Esophagus muscularis mucosa (tissue), 4 donors: ENCODE results near the gene PEPD. TPM values are rescaled to one million over a fixed set of nuclear protein-coding genes. Genes with fewer than 3 reads are reported as not detected.

Source experiments
- DNase-seq: peaks from one replicate; pipeline ENCODE4 v3.0.0-alpha.2; 2017; ENCODE audit errors: extremely low spot score
- H3K27ac ChIP-seq, 4 donors: fragments of 200-600 bp; sonication (generic); replicated peaks in 1 of 4; 1 replicate in 3 of 4; 2 replicates in 1 of 4; pipeline ENCODE4 v1.5.1; 2016 to 2019; ENCODE audit warnings: mild to moderate bottlenecking in 1 of 4
- H3K27me3 ChIP-seq, 4 donors: fragments of 200-600 bp; sonication (generic); one replicate each; pipeline versions ENCODE4 v1.5.1 to v1.6.0; 2016 to 2019
- H3K36me3 ChIP-seq, 4 donors: fragments of 200-600 bp; sonication (generic); one replicate each; pipeline ENCODE4 v1.5.1; 2016 to 2019
- H3K4me1 ChIP-seq, 4 donors: fragments of 200-600 bp; sonication (generic); one replicate each; pipeline ENCODE4 v1.5.1; 2016 to 2019
- H3K4me3 ChIP-seq, 4 donors: fragments of 200-600 bp; sonication (generic); 1 replicate in 2 of 4; 2 replicates in 2 of 4; pipeline ENCODE4 v1.5.1; 2016 to 2019; ENCODE audit warnings: mild to moderate bottlenecking in 4 of 4, moderate library complexity in 1 of 4
- H3K9me3 ChIP-seq, 4 donors: fragments of 200-600 bp; sonication (generic); 1 replicate in 3 of 4; 2 replicates in 1 of 4; pipeline ENCODE4 v1.5.1; 2016 to 2019
- CTCF ChIP-seq, 3 experiments: fragments of 200-600 bp in 2 of 3; fragments of 450-650 bp in 1 of 3; sonication (generic) in 2 of 3; IDR thresholded peaks; one replicate each; pipeline ENCODE4 v1.5.1; 2017 to 2019; ENCODE audit warnings: antibody characterized with exemption in 3 of 3, mild to moderate bottlenecking in 2 of 3, moderate library complexity in 1 of 3
- EP300 ChIP-seq: sonication (generic); formaldehyde crosslinking; IDR thresholded peaks from one replicate; pipeline ENCODE4 v1.6.1; 2017; ENCODE audit warnings: antibody characterized with exemption
- POLR2A ChIP-seq: fragments of 450-650 bp; IDR thresholded peaks from one replicate; pipeline ENCODE4 v1.6.1; 2017; ENCODE audit warnings: antibody characterized with exemption, moderate library complexity, mild to moderate bottlenecking, low read depth
- POLR2AphosphoS5 ChIP-seq, 2 donors: sonication (generic); formaldehyde crosslinking; IDR thresholded peaks; one replicate each; pipeline ENCODE4 v1.6.1; 2017; ENCODE audit warnings: antibody characterized with exemption in 2 of 2
- WGBS: methylation state at CpG from one replicate; pipeline ENCODE4 v1.1.5; 2018; 5-methylcytosine and 5-hydroxymethylcytosine counted together
- intact Hi-C: fragments of 100-400 bp; cut with DNase I; formaldehyde crosslinking; loops from one replicate; pipeline ENCODE4 v1.15.1; 2023
- total RNA-seq, 4 donors: library from RNA; depleted of rRNA; stranded (reverse); fragments of >200 nt; gene quantifications; one replicate each; pipeline versions ENCODE4 v1.1.0 to v1.2.1, GENCODE V29; 2016

The PEPD gene
- total RNA-seq, 4 donors from 2014 or later = 59.8 to 90.9 (median 73.0) TPM

- H3K27ac ChIP-seq = no peak overlapping the region
- no peaks in the 10 kb centered on the region for H3K4me1 ChIP-seq
- no peaks in the 10 kb centered on the region for H3K9me3 ChIP-seq
- DNase-seq = no peak
- H3K4me3 ChIP-seq = no peak overlapping the region
- intact Hi-C loops = no loop called here
- peaks cover 0 to 20% (median 0%) of the 10 kb centered on the region in 4 donors for H3K27me3 ChIP-seq
- no peaks in the 10 kb centered on the region for H3K36me3 ChIP-seq
- WGBS = 77% methylated on average over 4 of the region's 5 CpGs
- TF ChIP-seq POLR2AphosphoS5 (IDR thresholded peaks at IDR 0.05) (no peak), POLR2A (no peak)
These were observed 29.2 kb upstream of the PEPD start for GRCh38 chr19:33550768-33551167.

GRCh38 chr19:33547676-33548075 lies 26.1 kb upstream of the PEPD start:
- no peak for DNase-seq

GRCh38 chr19:33546656-33547055 lies 25.1 kb upstream of the PEPD start:
- no peak overlapping the region for H3K27ac ChIP-seq
- no peak for TF ChIP-seq POLR2A
- no peak for TF ChIP-seq POLR2AphosphoS5 (IDR thresholded peaks at IDR 0.05)
- TF ChIP-seq CTCF (IDR thresholded peaks at IDR 0.05) = no peak
- no peak for TF ChIP-seq EP300
- DNase-seq = no peak
- no peaks in the 10 kb centered on the region for H3K9me3 ChIP-seq
- H3K4me3 ChIP-seq = no peak overlapping the region
- no peaks in the 10 kb centered on the region for H3K4me1 ChIP-seq
- WGBS = 91% methylated on average over 5 of the region's 5 CpGs
- H3K27me3 ChIP-seq = peaks cover 0 to 45% (median under 1%) of the 10 kb centered on the region in 4 donors
- intact Hi-C loops = no loop called here
- H3K36me3 ChIP-seq = no peaks in the 10 kb centered on the region

More at GRCh38 chr19:33547676-33548075, 26.1 kb upstream of the PEPD start:
- no peaks in the 10 kb centered on the region for H3K9me3 ChIP-seq
- no peak overlapping the region for H3K4me3 ChIP-seq
- no peaks in the 10 kb centered on the region for H3K36me3 ChIP-seq
- peaks cover 0 to 37% (median 0%) of the 10 kb centered on the region in 4 donors for H3K27me3 ChIP-seq
- intact Hi-C loops = no loop called here
- TF ChIP-seq EP300 (no peak), CTCF (IDR thresholded peaks at IDR 0.05) (no peak), POLR2A (no peak), POLR2AphosphoS5 (IDR thresholded peaks at IDR 0.05) (no peak)
- H3K4me1 ChIP-seq = no peaks in the 10 kb centered on the region
- 64% methylated on average over 3 of the region's 3 CpGs for WGBS
- no peak overlapping the region for H3K27ac ChIP-seq

- H3K27ac ChIP-seq = no peak overlapping the region
- H3K4me1 ChIP-seq = no peaks in the 10 kb centered on the region
- no peaks in the 10 kb centered on the region for H3K36me3 ChIP-seq
- intact Hi-C loops = no loop called here
- no peak for DNase-seq
- peaks cover 0 to 57% (median 2%) of the 10 kb centered on the region in 4 donors for H3K27me3 ChIP-seq
- no peaks in the 10 kb centered on the region for H3K9me3 ChIP-seq
- H3K4me3 ChIP-seq = no peak overlapping the region
- TF ChIP-seq POLR2A = no peak
- no peak for TF ChIP-seq EP300
- TF ChIP-seq CTCF (IDR thresholded peaks at IDR 0.05) = no peak
- TF ChIP-seq POLR2AphosphoS5 (IDR thresholded peaks at IDR 0.05) = no peak
- 81% methylated on average over 6 of the region's 9 CpGs for WGBS
These were observed 23.8 kb upstream of the PEPD start for GRCh38 chr19:33545217-33545981.

- 65% methylated on average over 8 of the region's 8 CpGs for WGBS
- H3K4me3 ChIP-seq = no peak overlapping the region
- TF ChIP-seq POLR2A (no peak), CTCF (IDR thresholded peaks at IDR 0.05) (no peak), POLR2AphosphoS5 (IDR thresholded peaks at IDR 0.05) (no peak), EP300 (no peak)
- no peak for DNase-seq
- no peak overlapping the region for H3K27ac ChIP-seq
- no peaks in the 10 kb centered on the region for H3K36me3 ChIP-seq
- intact Hi-C loops = no loop called here
- H3K4me1 ChIP-seq = no peaks in the 10 kb centered on the region
- no peaks in the 10 kb centered on the region for H3K9me3 ChIP-seq
- peaks cover 0 to 73% (median 4%) of the 10 kb centered on the region in 4 donors for H3K27me3 ChIP-seq
These were observed 13.6 kb upstream of the PEPD start for GRCh38 chr19:33535226-33535625.
